Esophagus squamous epithelium (tissue), 5 donors: ENCODE data around the gene MYH13. TPM values are rescaled to one million over a fixed set of nuclear protein-coding genes. Genes with fewer than 3 reads are reported as not detected.

ENCODE experiments used
- DNase-seq: peaks from one replicate; lab custom pipeline; 2025; lab: John Stamatoyannopoulos, UW
- H3K27ac ChIP-seq, 4 donors: fragments of 200-600 bp; sonication (generic); one replicate each; pipeline ENCODE4 v1.5.1; 2016 to 2019; ENCODE audit warnings: mild to moderate bottlenecking in 1 of 4
- H3K27me3 ChIP-seq, 4 donors: fragments of 200-600 bp; sonication (generic); 1 replicate in 3 of 4; 2 replicates in 1 of 4; pipeline versions ENCODE4 v1.5.1 to v1.6.0; 2017 to 2021; ENCODE audit warnings: antibody characterized with exemption in 1 of 4
- H3K36me3 ChIP-seq, 3 donors: fragments of 200-600 bp; sonication (generic); one replicate each; pipeline ENCODE4 v1.5.1; 2016 to 2019
- H3K4me1 ChIP-seq, 3 donors: fragments of 200-600 bp; sonication (generic); one replicate each; pipeline ENCODE4 v1.5.1; 2017 to 2019
- H3K4me3 ChIP-seq, 4 donors: fragments of 200-600 bp; sonication (generic); 1 replicate in 3 of 4; 2 replicates in 1 of 4; pipeline ENCODE4 v1.5.1; 2016 to 2019; ENCODE audit warnings: mild to moderate bottlenecking in 2 of 4, moderate library complexity in 1 of 4
- H3K9me3 ChIP-seq, 3 donors: fragments of 200-600 bp; sonication (generic); one replicate each; pipeline ENCODE4 v1.5.1; 2016 to 2019
- POLR2A ChIP-seq, 4 donors: fragments of 450-650 bp; IDR thresholded peaks; one replicate each; pipeline ENCODE4 v1.6.1; 2017; ENCODE audit warnings: antibody characterized with exemption in 4 of 4, mild to moderate bottlenecking in 4 of 4, moderate library complexity in 3 of 4
- WGBS, 2 donors: methylation state at CpG; one replicate each; pipeline ENCODE4 v1.1.5; 2018; 5-methylcytosine and 5-hydroxymethylcytosine counted together
- intact Hi-C: fragments of 100-400 bp; cut with DNase I; formaldehyde crosslinking; loops from one replicate; pipeline ENCODE4 v1.15.0; 2022
- total RNA-seq, 4 donors: library from RNA; depleted of rRNA; stranded (reverse); fragments of >200 nt; gene quantifications; one replicate each; pipeline ENCODE4 v1.1.0, GENCODE V29; 2016
- TF ChIP-seq, protein P1 (sequence below), 6 experiments: fragments of 450-650 bp in 4 of 6; fragments of 200-600 bp in 2 of 6; sonication (generic) in 2 of 6; IDR thresholded peaks; one replicate each; pipeline ENCODE4 v1.5.1; 2016 to 2019; ENCODE audit warnings: antibody characterized with exemption in 6 of 6, mild to moderate bottlenecking in 4 of 6, moderate library complexity in 4 of 6
- donor health status: DM: yes; HTN: yes; CAD: no.

MYH13 gene
- total RNA-seq, 4 donors from 2014 or later = 0.18 TPM; not detected in 3

DNA sequence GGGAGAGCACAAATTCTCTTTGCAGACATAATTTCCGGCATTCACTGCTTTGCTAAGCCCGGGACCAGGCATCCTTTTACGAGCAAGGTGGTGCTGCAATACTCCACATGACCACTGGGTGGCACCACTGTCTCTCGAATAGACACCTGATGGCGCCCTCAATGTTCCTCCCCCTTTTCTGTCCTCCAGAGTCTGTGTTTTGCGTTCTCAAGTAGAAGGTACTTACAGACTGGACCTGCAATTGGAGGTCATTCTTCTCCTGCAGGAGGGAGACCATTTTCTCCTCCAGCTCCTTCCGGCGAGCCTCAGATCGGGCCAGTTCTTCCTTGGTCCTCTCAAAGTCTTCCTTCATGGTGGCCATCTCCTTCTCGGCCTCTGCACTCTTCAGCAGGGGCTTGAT lies 45.2 kb downstream of the MYH13 start:
- no peaks in the 10 kb centered on the region for H3K36me3 ChIP-seq
- H3K27ac ChIP-seq = no peak overlapping the region
- no peaks in the 10 kb centered on the region for H3K9me3 ChIP-seq
- 30 to 34% methylated on average over 9 to 10 of the region's 10 CpGs for WGBS, 2 donors
- TF ChIP-seq, protein P1, sequence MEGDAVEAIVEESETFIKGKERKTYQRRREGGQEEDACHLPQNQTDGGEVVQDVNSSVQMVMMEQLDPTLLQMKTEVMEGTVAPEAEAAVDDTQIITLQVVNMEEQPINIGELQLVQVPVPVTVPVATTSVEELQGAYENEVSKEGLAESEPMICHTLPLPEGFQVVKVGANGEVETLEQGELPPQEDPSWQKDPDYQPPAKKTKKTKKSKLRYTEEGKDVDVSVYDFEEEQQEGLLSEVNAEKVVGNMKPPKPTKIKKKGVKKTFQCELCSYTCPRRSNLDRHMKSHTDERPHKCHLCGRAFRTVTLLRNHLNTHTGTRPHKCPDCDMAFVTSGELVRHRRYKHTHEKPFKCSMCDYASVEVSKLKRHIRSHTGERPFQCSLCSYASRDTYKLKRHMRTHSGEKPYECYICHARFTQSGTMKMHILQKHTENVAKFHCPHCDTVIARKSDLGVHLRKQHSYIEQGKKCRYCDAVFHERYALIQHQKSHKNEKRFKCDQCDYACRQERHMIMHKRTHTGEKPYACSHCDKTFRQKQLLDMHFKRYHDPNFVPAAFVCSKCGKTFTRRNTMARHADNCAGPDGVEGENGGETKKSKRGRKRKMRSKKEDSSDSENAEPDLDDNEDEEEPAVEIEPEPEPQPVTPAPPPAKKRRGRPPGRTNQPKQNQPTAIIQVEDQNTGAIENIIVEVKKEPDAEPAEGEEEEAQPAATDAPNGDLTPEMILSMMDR (IDR thresholded peaks at IDR 0.05) = peak; percentile 71 to 94 (median 84)
- TF ChIP-seq POLR2A (IDR thresholded peaks at IDR 0.05) = no peak
- no peaks in the 10 kb centered on the region for H3K27me3 ChIP-seq
- intact Hi-C loops = no loop called here
- H3K4me3 ChIP-seq = no peak overlapping the region
- DNase-seq = no peak
- no peaks in the 10 kb centered on the region for H3K4me1 ChIP-seq

DNA sequence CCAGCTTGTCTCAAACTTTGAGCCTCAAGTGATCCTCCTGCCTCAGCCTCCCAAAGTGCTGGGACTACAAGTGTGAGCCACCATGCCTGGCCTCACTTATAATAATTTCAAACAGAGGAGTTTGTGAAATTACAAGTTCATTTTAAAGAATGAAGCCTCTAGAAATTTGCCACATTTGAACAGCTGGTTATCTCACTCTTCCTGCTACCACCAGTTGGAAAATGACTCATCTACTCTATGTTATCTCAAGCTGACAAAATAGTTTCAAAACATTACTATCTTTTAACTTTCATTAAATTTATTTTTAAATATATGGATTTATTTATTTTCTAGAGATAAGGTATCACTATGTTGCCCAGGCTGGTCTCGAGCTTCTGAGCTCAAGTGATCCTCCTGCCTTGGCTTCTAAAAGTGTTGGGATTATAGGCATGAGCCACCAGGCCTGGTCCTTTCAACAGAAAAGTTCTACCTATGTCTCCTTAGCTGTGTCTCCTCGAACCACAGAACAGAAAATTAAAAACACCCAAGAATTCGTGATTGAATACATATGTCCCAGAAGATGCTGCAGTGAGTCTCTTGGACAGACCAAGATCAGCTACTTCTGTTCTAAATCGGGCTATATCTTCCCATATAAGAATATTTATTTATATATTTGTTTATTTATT lies 47.6 kb downstream of the MYH13 start:
- DNase-seq = no peak
- H3K27me3 ChIP-seq = no peaks in the 10 kb centered on the region
- H3K36me3 ChIP-seq = no peaks in the 10 kb centered on the region
- 63 to 74% methylated on average over 4 of the region's 4 CpGs for WGBS, 2 donors
- intact Hi-C loops = no loop called here
- TF ChIP-seq, protein P1 (IDR thresholded peaks at IDR 0.05) = no peak
- no peak for TF ChIP-seq POLR2A (IDR thresholded peaks at IDR 0.05)
- no peaks in the 10 kb centered on the region for H3K4me1 ChIP-seq
- no peak overlapping the region for H3K4me3 ChIP-seq
- no peaks in the 10 kb centered on the region for H3K9me3 ChIP-seq
- H3K27ac ChIP-seq = no peak overlapping the region

DNA sequence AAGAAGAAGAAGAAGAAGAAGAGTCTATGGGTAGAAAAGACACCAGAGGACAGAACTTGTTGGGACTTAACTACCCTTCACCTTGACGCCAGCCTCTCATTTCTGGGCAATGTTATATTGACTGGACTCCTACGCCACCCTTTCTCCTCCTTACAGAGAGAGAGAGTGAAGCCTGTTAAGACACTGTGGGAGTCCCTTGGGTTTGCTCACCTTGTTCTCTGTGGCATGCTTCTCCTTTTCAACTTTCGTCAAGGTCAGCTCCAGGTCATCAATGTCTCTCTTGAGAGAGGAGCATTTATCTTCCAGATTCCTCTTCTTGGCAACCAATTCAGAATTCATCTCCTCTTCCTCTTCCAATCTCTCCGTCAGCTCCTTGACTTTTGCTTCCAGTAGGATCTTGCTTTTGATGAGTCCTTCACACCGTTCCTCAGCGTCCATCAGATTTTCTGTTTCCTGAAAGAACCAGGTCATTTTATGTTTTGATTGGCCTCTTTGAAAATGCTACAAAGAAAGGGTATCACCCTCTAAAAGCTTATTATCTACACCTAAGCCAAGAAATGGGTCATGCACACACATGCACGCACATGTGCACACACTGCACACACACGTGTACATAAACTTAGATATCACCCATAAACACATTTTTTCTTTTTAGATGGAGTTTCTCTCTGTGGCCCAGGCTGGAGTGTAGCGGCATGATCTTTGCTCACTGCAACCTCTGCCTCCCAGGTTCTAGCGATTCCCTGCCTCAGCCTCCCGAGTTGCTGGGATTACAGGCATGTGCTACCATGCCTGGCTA lies 48.8 kb downstream of the MYH13 start:
- WGBS, 2 donors = 70 to 82% methylated on average over 11 of the region's 11 CpGs

DNA sequence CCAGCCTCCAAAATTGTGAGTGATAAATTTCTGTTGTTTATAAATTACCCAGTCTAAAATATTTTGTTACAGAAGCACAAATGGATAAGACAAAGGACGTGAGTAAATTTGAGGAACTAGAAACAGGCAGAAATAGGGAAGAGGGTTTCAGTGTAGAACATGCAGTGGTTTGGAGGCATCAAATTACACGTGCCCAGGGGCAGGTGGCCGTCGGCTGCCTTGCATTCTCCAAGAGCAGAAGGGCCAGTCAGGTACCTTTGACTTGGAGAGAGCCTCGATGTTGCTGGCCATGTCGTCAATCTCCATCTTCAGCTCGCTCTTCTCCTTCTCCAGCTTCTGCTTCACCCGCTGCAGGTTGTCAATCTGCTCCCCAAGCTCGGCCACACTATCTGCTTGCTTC lies 54.3 kb downstream of the MYH13 start:
- Histone ChIP-seq H3K4me3 (no peak overlapping the region), H3K27ac (no peak overlapping the region), H3K9me3 (no peaks in the 10 kb centered on the region), H3K4me1 (peaks cover 0 to 8% (median 0%) of the 10 kb centered on the region in 3 donors), H3K27me3 (no peaks in the 10 kb centered on the region), H3K36me3 (no peaks in the 10 kb centered on the region)
- DNase-seq = no peak
- 59 to 69% methylated on average over 9 of the region's 9 CpGs for WGBS, 2 donors
- intact Hi-C loops = no loop called here
- TF ChIP-seq, protein P1 (IDR thresholded peaks at IDR 0.05) = no peak
- no peak for TF ChIP-seq POLR2A (IDR thresholded peaks at IDR 0.05)

More for the DNA sequence above, 48.8 kb downstream of the MYH13 start:
- no peaks in the 10 kb centered on the region for H3K27me3 ChIP-seq
- H3K4me3 ChIP-seq = no peak overlapping the region
- no peaks in the 10 kb centered on the region for H3K36me3 ChIP-seq
- no peak for DNase-seq
- intact Hi-C loops = no loop called here
- no peaks in the 10 kb centered on the region for H3K9me3 ChIP-seq
- no peaks in the 10 kb centered on the region for H3K4me1 ChIP-seq
- no peak overlapping the region for H3K27ac ChIP-seq
- TF ChIP-seq POLR2A (IDR thresholded peaks at IDR 0.05) = no peak

DNA sequence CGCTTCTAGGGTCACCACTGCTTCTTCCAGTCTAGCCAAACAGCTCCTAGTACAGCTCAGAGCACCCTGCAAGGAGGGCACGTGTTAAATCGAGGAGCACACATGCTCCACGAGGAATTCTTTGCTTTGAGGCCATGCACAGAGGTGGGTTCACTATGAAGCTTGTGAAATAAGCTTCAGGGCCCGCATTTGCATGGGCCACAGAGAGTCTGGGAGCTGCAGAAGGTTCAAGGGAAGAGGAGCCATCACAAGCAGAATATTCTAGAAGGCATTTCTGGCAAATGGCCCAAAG lies 55.3 kb downstream of the MYH13 start:
- no peak overlapping the region for H3K4me3 ChIP-seq
- TF ChIP-seq, protein P1 (IDR thresholded peaks at IDR 0.05) = no peak
- TF ChIP-seq POLR2A (IDR thresholded peaks at IDR 0.05) = no peak
- H3K27me3 ChIP-seq = no peaks in the 10 kb centered on the region
- intact Hi-C loops = no loop called here
- no peaks in the 10 kb centered on the region for H3K9me3 ChIP-seq
- no peak for DNase-seq
- H3K36me3 ChIP-seq = no peaks in the 10 kb centered on the region
- no peak overlapping the region for H3K27ac ChIP-seq
- 48 to 70% methylated on average over 3 to 4 of the region's 5 CpGs for WGBS, 2 donors
- H3K4me1 ChIP-seq = peaks cover 0 to 8% (median 0%) of the 10 kb centered on the region in 3 donors
